WTC11 (cell line): ENCODE data around the gene KCNIP2. TPM values are rescaled to one million over a fixed set of nuclear protein-coding genes. Genes with fewer than 3 reads are reported as not detected.
A peak's percentile ranks its signal among the peaks of the same experiment; 100 is the strongest.

Source experiments
- AFF4 ChIP-seq: sonication (generic); formaldehyde crosslinking; IDR thresholded peaks from 2 replicates; pipeline ENCODE4 v1.8.1; 2023; ENCODE audit warnings: mild to moderate bottlenecking, missing genetic modification reagents, borderline replicate concordance
- ATF1 ChIP-seq: sonication (generic); formaldehyde crosslinking; IDR thresholded peaks from 2 replicates; pipeline ENCODE4 v1.8.1; 2023; ENCODE audit warnings: mild to moderate bottlenecking, moderate library complexity, missing genetic modification reagents
- ATF3 ChIP-seq: sonication (generic); formaldehyde crosslinking; conservative IDR thresholded peaks from 2 replicates; pipeline ENCODE4 v1.8.1; 2022; ENCODE audit warnings: mild to moderate bottlenecking, missing genetic modification reagents
- CREM ChIP-seq: sonication (generic); formaldehyde crosslinking; IDR thresholded peaks from 2 replicates; pipeline ENCODE4 v1.8.1; 2022; ENCODE audit warnings: mild to moderate bottlenecking, missing genetic modification reagents, moderate library complexity
- CTCF ChIP-seq: fragments of 200-600 bp; IDR thresholded peaks from 2 replicates; pipeline ENCODE4 v1.8.0; 2022; ENCODE audit warnings: antibody characterized with exemption
- E2F1 ChIP-seq: sonication (generic); formaldehyde crosslinking; IDR thresholded peaks from 2 replicates; pipeline ENCODE4 v1.8.0; 2022; ENCODE audit warnings: mild to moderate bottlenecking, missing genetic modification reagents
- E2F5 ChIP-seq: sonication (generic); formaldehyde crosslinking; IDR thresholded peaks from 2 replicates; pipeline ENCODE4 v1.8.1; 2022; ENCODE audit warnings: mild to moderate bottlenecking, moderate library complexity, missing genetic modification reagents
- ETV6 ChIP-seq: sonication (generic); formaldehyde crosslinking; IDR thresholded peaks from 2 replicates; pipeline ENCODE4 v1.8.1; 2022; ENCODE audit warnings: mild to moderate bottlenecking, missing genetic modification reagents
- KAT7 ChIP-seq: sonication (generic); formaldehyde crosslinking; IDR thresholded peaks from 2 replicates; pipeline ENCODE4 v1.8.1; 2023; ENCODE audit warnings: missing genetic modification reagents, mild to moderate bottlenecking, borderline replicate concordance
- MXD4 ChIP-seq: fragments of 250-450 bp; sonication (Bioruptor Pico); IDR thresholded peaks from 2 replicates; pipeline ENCODE4 v1.8.0; 2021; ENCODE audit warnings: mild to moderate bottlenecking, moderate library complexity, borderline replicate concordance
- NFE2L1 ChIP-seq: sonication (generic); formaldehyde crosslinking; IDR thresholded peaks from 2 replicates; pipeline ENCODE4 v1.8.1; 2023; ENCODE audit warnings: missing genetic modification reagents
- NFYB ChIP-seq: sonication (generic); formaldehyde crosslinking; conservative IDR thresholded peaks from 2 replicates; pipeline ENCODE4 v1.8.0; 2022; ENCODE audit warnings: low read depth, missing genetic modification reagents
- NR3C1 ChIP-seq: sonication (generic); formaldehyde crosslinking; conservative IDR thresholded peaks from 2 replicates; pipeline ENCODE4 v1.8.1; 2023; ENCODE audit warnings: low read depth, mild to moderate bottlenecking, missing genetic modification reagents
- OVOL2 ChIP-seq: fragments of 250-450 bp; sonication (Bioruptor Pico); IDR thresholded peaks from 2 replicates; pipeline ENCODE4 v1.9.0; 2021; ENCODE audit warnings: mild to moderate bottlenecking, borderline replicate concordance
- PREB ChIP-seq: sonication (generic); formaldehyde crosslinking; IDR thresholded peaks from 2 replicates; pipeline ENCODE4 v1.8.1; 2022; ENCODE audit warnings: mild to moderate bottlenecking, missing genetic modification reagents, moderate library complexity, borderline replicate concordance
- PRRX2 ChIP-seq: fragments of 250-450 bp; sonication (Bioruptor Pico); IDR thresholded peaks from 2 replicates; pipeline ENCODE4 v1.8.0; 2021; ENCODE audit warnings: mild to moderate bottlenecking
- SOX15 ChIP-seq: fragments of 250-450 bp; sonication (Bioruptor Pico); IDR thresholded peaks from 2 replicates; pipeline ENCODE4 v1.9.0; 2021; ENCODE audit warnings: mild to moderate bottlenecking
- TCF7 ChIP-seq: sonication (generic); formaldehyde crosslinking; IDR thresholded peaks from 2 replicates; pipeline ENCODE4 v1.8.0; 2022; ENCODE audit warnings: mild to moderate bottlenecking, low read depth, missing genetic modification reagents, moderate library complexity
- TEAD4 ChIP-seq: sonication (generic); formaldehyde crosslinking; IDR thresholded peaks from 2 replicates; pipeline ENCODE4 v1.8.0; 2022; ENCODE audit warnings: mild to moderate bottlenecking, missing genetic modification reagents
- USF1 ChIP-seq: sonication (generic); formaldehyde crosslinking; IDR thresholded peaks from 2 replicates; pipeline ENCODE4 v1.8.0; 2022; ENCODE audit warnings: mild to moderate bottlenecking, missing genetic modification reagents
- USF2 ChIP-seq: sonication (generic); formaldehyde crosslinking; IDR thresholded peaks from 2 replicates; pipeline ENCODE4 v1.8.1; 2023; ENCODE audit warnings: mild to moderate bottlenecking, missing genetic modification reagents, moderate library complexity
- ZNF138 ChIP-seq: sonication (generic); formaldehyde crosslinking; conservative IDR thresholded peaks from 2 replicates; pipeline ENCODE4 v1.8.1; 2022; ENCODE audit warnings: mild to moderate bottlenecking, moderate library complexity, missing genetic modification reagents
- ZNF317 ChIP-seq: sonication (generic); formaldehyde crosslinking; IDR thresholded peaks from 2 replicates; pipeline ENCODE4 v1.8.1; 2023; ENCODE audit warnings: low read depth, mild to moderate bottlenecking, moderate library complexity, missing genetic modification reagents, borderline replicate concordance
- ZNF396 ChIP-seq: fragments of 250-450 bp; sonication (Bioruptor Pico); IDR thresholded peaks from 2 replicates; pipeline ENCODE4 v1.8.0; 2021; ENCODE audit warnings: mild to moderate bottlenecking, moderate library complexity, borderline replicate concordance
- ZNF671 ChIP-seq: fragments of 250-450 bp; sonication (Bioruptor Pico); IDR thresholded peaks from 2 replicates; pipeline ENCODE4 v1.8.0; 2021; ENCODE audit warnings: mild to moderate bottlenecking
- ZSCAN18 ChIP-seq: fragments of 250-450 bp; sonication (Bioruptor Pico); IDR thresholded peaks from 2 replicates; pipeline ENCODE4 v2.1.2; 2022; ENCODE audit warnings: mild to moderate bottlenecking, moderate library complexity
- total RNA-seq: library from RNA; stranded (reverse); gene quantifications from 3 replicates; pipeline ENCODE4 v1.2.3, GENCODE V29; 2021

KCNIP2 gene
- total RNA-seq, 1 experiment from 2014 or later: 5.2 TPM

- TF ChIP-seq KAT7 (CRISPR knock-in tag) (no peak), NFYB (CRISPR knock-in tag) (no peak), NFE2L1 (CRISPR knock-in tag) (no peak; the same call in none of the 2 replicates), AFF4 (CRISPR knock-in tag) (no peak), ATF3 (CRISPR knock-in tag) (no peak), PRRX2 (CRISPR knock-in tag) (no peak), USF1 (CRISPR knock-in tag) (no peak), ETV6 (peak; percentile 89), SOX15 (CRISPR knock-in tag) (no peak), USF2 (CRISPR knock-in tag) (peak; percentile 8; the same call in 1 of the 2 replicates), ZNF138 (CRISPR knock-in tag) (no peak), NR3C1 (CRISPR knock-in tag) (no peak), TCF7 (CRISPR knock-in tag) (no peak), MXD4 (CRISPR knock-in tag) (no peak), CREM (CRISPR knock-in tag) (no peak), ATF1 (CRISPR knock-in tag) (0 out of 2 replicates have a peak, but pooled peaks have one; percentile 40), OVOL2 (CRISPR knock-in tag) (no peak), E2F5 (CRISPR knock-in tag) (no peak; the same call in 1 of the 2 replicates), ZNF671 (CRISPR knock-in tag) (no peak), E2F1 (CRISPR knock-in tag) (no peak), ZNF396 (no peak), PREB (CRISPR knock-in tag) (no peak), CTCF (peak; percentile 88), ZSCAN18 (no peak), ZNF317 (CRISPR knock-in tag) (no peak), TEAD4 (CRISPR knock-in tag) (no peak)
Observed at GRCh38 chr10:101779544-101780186, 63.9 kb downstream of the KCNIP2 start (continued).
